ENCODE results near the gene ADAM12.

The ADAM12 gene

GRCh38 chr10:126314863-126315493, 73.3 kb downstream of the ADAM12 start:
- no peak for DNase-seq (ENCODE audit: low read depth in 2 of 2)

- DNase-seq (ENCODE audit: low read depth in 2 of 2), result no peak
These were observed 76.1 kb downstream of the ADAM12 start for GRCh38 chr10:126312167-126312566.

- DNase-seq (ENCODE audit: low read depth in 2 of 2), result no peak
These were observed 78.9 kb downstream of the ADAM12 start for GRCh38 chr10:126309228-126309883.

GRCh38 chr10:126302826-126303665, 85.2 kb downstream of the ADAM12 start:
- no peak for DNase-seq (ENCODE audit: low read depth in 2 of 2)

GRCh38 chr10:126302476-126302756, 85.9 kb downstream of the ADAM12 start:
- DNase-seq (ENCODE audit: low read depth in 2 of 2), result no peak

GRCh38 chr10:126301701-126302475, 86.4 kb downstream of the ADAM12 start:
- DNase-seq (ENCODE audit: low read depth in 2 of 2), result no peak

GRCh38 chr10:126294451-126294850, 93.8 kb downstream of the ADAM12 start:
- DNase-seq (ENCODE audit: low read depth in 2 of 2), result no peak

DNA sequence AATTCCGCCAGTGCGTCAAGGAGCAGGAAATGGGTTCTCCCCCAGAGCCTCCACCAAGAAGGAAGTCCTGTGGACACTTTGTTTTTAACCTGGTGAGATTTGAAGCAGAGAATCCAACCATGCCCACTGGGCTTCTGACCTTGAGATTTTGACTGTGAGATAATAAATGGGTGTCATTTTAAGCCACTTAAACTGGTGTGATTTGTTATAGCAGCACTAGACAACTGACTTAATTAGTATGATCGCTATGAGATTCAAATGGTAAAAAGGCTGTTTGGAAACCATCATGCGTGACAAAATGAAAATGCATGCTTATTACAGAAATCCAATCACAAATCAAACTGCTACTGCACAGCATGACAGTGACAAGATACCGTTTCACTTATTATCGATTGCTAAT, 98.0 kb downstream of the ADAM12 start:
- no peak for DNase-seq (ENCODE audit: low read depth in 2 of 2)

GRCh38 chr10:126288547-126289493, 99.5 kb downstream of the ADAM12 start:
- no peak for DNase-seq (ENCODE audit: low read depth in 2 of 2)

DNA sequence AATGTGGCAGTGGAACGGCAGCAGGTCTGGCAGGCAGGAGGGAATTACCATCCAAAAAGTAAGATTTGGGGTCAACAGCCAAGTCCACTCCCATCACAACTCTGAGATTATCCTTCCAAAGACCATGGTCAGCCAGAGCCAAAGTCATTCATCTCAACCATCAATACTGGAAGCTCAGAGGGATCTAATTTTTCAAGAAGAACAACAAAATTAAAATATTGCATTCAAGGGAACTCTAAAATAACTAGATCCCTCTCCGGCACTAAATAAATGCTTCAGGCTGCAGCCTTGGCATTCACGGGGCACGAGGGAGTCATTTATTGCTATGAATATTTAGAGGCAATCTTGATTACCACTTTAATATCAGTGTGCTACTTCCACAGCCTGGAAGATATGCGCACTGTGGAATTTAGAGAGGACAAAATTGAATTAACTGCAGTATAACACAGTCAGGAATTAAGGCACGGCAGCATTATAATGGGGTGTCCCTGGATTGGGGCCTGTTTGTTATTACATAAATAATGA, 102.0 kb downstream of the ADAM12 start:
- DNase-seq (ENCODE audit: low read depth in 2 of 2), result no peak

DNA sequence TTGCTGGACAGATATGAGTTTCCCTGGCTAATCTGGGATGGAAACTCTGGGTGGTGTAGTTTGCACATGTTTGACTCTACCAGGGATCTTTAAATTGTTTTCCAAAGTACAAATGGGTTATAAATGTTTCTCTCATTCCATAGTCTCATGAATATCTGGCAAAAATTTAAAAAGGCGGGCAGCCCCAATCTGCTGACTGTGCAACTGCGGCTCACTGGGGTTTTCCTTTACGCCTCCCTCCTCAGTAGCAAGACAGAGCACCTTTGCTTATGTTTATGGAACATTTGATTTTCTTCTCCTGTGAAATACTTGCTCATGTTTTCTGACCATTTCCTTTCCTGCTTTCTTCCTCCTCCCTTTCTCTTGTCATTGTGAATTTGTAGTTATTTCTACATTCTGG, 105.0 kb downstream of the ADAM12 start:
- no peak for DNase-seq (ENCODE audit: low read depth in 2 of 2)

DNA sequence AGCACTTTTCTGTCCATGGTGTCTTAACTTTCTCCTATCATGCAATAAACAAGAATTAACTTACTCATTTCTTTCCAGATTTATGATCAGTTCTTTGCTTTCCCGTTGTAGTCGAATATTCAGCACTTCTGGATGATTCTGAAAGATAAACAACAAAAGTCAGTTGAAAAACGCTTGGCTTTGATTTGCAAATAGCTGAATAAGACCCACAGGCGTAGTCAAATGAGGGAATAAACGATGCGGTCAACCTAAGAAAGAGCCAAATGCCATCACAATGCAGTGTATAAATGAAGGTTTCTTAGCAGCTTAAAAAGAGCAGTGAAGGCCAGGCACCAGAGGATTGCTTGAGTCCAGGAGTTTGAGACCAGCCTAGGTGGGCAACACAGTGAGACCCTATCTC, 109.4 kb downstream of the ADAM12 start:
- DNase-seq (ENCODE audit: low read depth in 2 of 2), result no peak

DNA sequence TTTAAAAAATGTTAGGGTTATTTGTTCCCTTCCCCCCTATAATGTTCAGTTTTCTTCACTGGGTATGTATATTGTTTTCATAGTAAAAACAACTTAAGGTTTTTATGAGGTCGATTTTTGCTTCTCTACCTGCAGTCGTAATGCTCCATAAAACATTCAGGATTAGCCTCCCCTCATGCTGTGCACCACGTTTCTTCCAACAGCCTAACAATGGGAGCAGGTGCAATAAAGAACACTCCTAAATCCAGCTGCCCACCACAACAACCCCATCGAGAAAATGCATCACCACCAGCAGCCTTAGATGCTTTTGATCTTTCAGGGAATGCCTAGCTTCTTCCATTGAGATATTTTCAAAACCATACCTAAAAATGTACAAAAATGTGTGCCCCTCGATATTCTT, 111.1 kb downstream of the ADAM12 start:
- DNase-seq (ENCODE audit: low read depth in 2 of 2), result no peak

DNA sequence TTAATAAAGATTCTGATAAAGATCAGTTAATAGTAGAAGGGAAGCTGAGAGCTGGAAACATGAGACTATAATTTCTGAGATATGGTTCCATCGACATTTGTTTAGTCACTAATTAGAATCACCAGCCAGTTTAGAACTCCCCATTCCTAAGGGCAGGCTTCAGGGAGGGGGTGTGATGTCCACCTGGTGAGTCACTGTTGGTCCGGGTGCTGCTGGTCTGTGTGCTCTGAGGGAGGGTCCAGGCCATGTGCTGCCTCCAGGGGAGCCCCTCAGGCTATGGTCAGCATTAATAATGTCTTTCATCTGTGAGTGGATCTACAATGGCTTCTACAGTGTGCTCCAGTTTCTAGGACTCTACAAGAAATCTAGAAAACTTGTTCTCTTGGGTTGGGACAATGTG, 115.8 kb downstream of the ADAM12 start:
- no peak for DNase-seq (ENCODE audit: low read depth in 2 of 2)

DNA sequence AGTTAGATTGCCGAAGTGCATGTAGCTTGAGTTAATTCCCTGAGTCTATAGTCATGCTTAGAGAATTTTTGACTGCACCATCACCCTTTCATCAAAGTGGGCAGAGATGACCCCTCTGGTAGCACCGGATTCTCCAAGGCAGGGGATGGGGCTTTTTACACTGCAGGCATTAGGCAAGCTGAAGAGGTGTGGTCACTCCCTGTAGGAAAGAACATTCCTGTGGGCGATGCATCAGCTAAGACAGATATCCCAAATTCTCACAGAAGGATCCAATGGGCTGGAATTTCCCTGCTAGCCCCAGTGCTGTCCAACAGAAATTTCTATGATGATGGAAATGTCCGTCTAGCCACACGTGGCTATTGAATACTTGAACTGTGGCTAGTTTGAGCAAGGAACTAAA, 118.2 kb downstream of the ADAM12 start:
- DNase-seq (ENCODE audit: low read depth in 2 of 2), result no peak

DNA sequence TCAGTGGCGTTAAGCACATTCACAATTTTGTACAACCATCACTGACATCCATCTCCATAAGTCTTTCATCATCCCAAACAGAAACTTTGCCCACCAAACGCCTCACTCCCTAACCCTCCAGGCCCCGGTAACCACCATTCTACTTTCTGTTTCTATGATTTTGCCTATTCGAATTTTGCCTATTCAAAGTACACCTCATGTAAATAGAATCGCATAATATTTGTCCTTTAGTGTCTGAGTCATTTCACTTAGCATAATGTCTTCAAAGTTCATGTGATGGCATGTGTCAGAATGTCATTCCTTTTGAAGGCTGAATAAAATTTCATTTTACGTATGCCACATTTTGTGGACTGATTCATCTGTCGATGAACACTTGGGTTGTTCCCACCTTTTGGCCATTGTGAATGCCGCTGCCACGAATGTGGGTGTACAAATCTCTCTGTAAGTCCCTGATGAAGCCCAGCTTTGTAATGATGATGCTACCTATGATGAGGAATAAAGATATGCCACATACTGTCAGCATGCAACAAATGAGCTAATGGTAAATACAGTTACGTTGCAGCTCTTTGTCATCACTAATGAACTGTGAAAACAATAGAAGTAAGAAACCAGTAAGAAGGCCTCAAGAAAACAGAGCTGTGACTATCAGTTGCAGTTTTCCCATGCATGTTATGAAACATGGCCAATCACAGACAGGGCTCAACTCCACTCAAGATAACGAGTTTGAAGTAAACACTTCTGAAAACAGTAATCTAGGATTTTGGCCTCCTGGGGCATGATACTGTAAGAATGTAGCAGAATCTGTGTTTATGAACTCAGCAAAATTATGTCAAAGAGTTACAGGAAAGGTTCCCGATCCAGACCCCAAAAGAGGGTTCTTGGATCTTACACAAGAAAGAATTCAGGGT, 120.0 kb downstream of the ADAM12 start:
- DNase-seq (ENCODE audit: low read depth in 2 of 2), result no peak

- no peak for DNase-seq (ENCODE audit: low read depth in 2 of 2)
These were observed 123.9 kb downstream of the ADAM12 start for GRCh38 chr10:126264102-126265018.

DNA sequence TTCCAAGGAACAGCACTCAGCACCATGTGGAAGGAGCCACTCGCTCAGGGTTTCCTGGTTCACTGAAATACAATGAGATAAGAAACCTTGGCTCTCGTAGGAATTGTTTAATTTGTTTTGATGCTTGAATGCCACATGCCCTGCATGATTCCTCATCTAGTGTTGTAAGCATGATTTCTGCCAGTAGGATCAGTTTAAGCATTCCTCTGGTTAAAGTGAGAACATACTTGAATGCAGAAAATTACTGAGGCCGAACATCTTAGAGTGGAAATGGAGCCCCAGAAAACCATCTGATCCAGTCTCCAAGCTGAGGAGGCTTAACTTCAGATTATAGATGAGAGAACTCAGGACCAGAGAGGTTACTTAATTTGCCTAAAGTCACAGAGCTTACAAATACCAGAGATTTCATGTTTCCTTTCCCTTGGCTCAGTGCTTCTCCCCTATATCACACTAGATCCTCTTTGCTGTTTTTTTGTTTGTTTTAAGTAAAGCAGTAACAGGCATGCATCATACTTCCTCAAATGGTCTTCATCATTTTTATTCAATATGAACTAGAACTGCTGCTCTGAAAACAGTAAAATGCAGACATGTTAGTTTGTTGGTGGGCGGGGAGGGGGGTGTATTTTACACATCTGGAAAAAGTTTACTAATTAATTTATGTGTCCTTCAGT, 125.1 kb downstream of the ADAM12 start:
- no peak for DNase-seq (ENCODE audit: low read depth in 2 of 2)
